DND-41 (cell line): ENCODE measurements around the gene FBXL14.

Experiments used
- CTCF ChIP-seq: IDR thresholded peaks from 2 replicates; pipeline ENCODE4 v1.5.1; 2012; ENCODE audit warnings: borderline replicate concordance, low read length, moderate library complexity, mild to moderate bottlenecking; ENCODE audit not compliant: poor library complexity, severe bottlenecking; ENCODE audit errors: extremely low read depth
- EZH2 ChIP-seq: IDR thresholded peaks from 3 replicates; pipeline ENCODE4 v1.6.1; 2012; ENCODE audit warnings: borderline replicate concordance, low read depth, mild to moderate bottlenecking, moderate library complexity, low read length, inconsistent platforms; ENCODE audit not compliant: severe bottlenecking

- TF ChIP-seq CTCF (no peak), EZH2 (no peak)
These were observed 41.1 kb upstream of the FBXL14 start for GRCh38 chr12:1635301-1636095.
